HG03097 (cell line): ENCODE measurements around the gene ST8SIA3.

ENCODE experiments used
- ATAC-seq: cut with Tn5 transposase; IDR thresholded peaks from one replicate; pipeline ENCODE4 v1.9.1; 2021; ENCODE audit not compliant: unreplicated experiment, low FRiP score

The ST8SIA3 gene, protein sequence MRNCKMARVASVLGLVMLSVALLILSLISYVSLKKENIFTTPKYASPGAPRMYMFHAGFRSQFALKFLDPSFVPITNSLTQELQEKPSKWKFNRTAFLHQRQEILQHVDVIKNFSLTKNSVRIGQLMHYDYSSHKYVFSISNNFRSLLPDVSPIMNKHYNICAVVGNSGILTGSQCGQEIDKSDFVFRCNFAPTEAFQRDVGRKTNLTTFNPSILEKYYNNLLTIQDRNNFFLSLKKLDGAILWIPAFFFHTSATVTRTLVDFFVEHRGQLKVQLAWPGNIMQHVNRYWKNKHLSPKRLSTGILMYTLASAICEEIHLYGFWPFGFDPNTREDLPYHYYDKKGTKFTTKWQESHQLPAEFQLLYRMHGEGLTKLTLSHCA

DNA sequence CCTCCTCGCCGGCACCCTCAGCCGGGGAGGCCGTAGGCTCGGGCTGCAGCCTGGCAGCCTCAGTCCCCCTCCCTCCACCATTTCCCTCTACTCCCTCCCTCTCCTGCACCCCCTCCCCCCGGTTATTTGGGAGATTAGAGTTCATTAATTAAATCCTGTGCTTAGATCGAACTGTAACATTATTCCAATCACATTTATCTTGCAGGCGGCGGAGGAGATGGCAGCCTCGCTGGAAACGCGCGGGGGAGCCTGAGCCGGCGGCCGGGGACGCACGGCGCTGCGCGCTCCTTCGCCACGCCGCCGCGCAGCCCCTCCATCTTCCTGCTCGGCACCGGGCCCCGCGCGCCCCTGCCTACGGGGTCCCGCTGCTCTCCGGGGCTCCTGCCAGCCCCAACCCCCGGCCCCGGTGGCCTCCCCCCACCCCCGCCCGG is at the start of gene ST8SIA3:
TSS of gene ST8SIA3 (plus strand) at position 287 of the 431 bp plus-strand sequence. CDS start 290 bp downstream, outside the sequence.
- no peak for ATAC-seq

DNA sequence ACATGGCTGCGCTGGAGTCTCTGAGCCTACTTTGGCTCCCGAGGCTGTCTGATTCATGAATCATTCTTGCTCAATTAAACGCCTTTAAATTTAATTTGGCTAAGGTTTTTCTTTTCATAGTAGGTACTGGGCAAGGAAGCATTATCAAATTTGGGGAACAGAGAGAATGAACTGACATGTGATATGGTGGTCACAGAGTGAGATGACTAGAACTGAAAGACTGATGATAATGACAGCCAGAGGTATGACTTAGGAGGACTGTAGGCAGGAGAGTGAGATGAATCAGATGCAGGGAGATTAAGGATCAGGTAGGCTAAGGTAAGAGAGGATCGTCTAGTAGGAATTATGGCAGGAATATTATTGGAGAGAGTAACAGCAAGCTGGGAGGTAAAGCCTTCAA is 40.9 kb upstream of the ST8SIA3 start:
- ATAC-seq: no peak

DNA sequence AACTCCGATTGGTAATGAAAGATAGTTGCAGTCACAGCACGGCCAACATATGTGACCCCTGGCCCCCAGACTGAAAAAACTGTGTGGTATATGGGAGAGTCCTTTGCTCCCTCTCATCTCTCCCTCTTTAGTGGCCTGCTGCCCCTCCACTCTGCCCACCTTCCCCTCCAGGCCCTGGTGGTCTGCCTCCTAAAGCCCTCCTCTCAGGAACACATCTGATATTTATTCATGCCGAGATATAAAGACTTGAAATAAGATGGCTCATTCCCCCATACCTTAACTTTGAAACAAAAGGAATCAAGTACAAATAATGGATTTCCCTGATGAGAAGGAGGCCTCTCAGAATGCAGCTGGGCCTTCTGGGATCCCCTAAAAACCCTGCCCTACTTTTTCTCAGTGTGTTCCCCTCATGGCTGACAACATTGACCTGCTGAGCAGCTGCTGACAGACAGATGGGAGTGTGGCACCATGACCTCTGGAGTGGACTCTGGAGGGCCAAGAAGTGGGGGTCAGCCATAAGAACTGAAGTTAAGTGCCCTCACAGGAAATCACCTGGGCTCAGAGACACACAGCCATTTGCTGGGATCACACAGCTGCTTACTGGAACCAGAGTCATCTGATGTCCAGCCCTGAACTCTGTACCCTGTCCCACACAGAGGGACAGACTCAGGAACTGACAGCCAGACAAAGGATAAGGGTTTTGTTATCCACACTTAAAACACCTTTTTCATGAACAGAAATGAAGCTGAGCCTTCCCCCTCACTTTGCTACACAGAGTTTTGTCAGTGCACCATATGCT is 39.8 kb upstream of the ST8SIA3 start:
- no peak for ATAC-seq

DNA sequence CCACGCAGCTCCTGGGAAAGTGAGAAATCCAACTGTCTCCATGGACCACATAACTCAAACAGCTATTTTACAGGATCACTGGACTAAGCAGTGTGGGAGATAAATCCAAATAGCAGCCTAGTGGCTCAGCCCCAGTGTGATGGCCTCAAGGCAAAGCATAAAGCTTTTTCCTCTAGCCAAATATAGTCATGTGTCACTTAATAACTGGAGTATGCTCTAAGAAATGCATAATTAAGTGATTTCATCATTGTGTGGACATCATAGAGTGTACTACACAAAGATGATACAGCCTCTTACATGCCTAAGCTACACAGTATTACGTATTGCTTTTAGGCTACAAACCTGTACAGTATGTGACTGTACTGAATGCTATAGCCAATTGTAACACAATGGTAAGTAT is 31.8 kb upstream of the ST8SIA3 start:
- no peak for ATAC-seq

DNA sequence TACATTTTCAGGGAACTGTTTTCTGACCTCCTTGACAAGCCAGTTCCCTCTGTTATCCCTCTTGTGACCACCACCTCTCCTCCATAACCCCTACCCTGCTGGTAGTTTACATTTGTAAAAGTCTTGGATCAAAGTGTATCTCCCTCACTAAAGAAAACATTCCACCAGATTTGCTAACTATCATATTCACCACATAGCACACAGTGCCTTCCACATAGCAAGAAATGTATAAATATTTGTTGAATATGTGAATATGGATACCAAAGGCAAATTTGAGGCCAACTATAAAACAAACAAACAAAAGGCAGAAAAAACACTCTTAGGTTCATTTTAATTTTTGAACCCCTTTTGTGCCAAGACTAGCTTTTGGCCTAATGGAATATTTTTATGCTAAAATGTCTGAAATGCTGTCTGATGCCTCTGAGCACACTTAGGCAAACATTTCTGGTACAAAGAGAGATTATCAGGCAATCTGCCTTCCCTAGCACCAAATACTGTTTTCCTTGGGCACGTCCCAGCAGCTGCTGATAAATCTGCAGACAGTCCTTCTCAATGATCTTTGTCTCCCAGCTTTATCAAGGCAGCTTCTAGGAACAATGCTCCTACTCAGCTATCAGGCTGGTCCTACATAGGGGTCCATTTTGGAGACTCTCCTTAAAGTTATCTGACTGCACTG is 26.7 kb upstream of the ST8SIA3 start:
- ATAC-seq: no peak

DNA sequence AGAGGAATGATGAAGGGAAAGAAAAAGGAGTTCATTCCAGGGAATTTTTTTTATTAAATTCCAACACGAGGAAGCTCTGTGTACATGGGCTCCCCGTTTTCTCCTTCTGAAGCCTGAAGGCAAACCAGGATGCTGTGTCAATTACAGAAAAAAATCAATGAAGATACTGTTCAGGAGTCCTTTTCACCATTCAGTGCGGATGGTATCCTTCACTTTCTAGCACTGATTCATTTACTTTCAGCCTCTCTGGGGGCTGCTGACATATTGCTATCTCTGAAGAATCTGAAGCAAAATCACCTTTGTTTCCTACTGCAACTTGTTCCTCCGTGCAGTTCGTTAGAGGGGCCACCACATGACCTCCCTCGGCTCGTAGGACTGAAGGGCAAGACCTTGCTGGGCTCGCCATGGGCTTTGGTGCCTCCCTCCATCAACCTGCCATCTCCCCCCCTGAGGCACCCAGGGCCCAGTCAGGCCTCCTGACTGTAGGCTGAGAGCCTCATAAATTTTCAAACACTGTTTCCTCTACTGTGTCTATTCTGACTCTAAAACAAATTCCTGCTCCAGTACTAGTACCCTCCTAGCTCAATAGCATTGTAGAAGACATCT is 25.5 kb upstream of the ST8SIA3 start:
- ATAC-seq: no peak

DNA sequence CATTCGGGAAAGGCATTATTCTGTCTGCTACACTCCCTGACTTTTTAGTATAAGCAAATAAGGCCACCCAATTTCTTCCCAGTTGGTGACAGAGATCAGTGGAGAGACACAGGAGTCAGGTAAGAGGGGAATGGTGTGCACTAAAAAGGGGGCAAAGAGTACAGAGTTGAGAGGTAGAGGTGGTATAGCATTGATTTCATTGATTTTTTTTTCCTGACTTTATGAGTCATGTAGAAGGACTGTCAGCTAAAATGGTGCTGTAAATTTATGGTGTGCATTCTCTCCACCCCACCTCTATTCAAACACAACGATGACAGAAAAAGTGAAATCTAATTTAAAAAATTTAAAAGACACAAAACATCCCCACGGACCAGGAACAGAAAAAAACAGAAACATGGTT is 23.7 kb upstream of the ST8SIA3 start:
- ATAC-seq: no peak

DNA sequence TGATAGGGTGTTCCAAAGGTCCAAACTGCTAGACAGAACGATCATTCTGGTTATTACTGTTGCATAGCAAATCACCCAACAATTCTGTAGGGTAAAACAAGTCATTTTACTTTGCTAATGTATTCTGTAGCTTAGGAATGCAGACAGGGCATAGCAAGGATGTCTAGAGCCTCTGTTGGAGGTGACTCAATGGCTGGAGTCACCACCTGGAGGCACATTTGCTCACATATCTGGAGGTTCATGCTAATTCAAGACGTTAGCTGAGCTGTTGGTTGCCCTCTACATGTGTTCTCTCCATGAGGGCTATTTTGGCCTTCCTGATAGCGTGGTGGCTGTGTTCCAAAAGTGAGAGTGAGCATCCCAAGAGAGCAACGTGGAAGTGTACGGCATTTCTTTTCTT is 22.5 kb upstream of the ST8SIA3 start:
- no peak for ATAC-seq

DNA sequence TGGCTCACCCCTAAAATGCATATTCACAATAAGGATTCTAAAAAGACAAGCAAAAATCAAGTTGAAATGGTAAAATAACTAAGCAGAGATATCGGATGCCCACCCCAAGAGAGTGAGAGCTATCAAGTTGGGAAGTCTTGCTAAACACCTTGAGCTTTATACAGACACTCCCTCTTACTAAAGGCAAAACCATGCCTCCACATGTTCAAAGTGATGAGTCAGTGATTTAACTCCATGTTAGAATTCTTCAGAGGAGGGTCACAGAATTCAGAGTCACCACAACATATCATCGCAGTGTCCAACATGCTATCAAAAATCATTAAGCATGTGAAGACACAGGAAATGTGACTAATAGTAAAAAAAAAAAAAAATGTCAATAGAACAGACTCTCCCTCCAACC is 20.6 kb upstream of the ST8SIA3 start:
- no peak for ATAC-seq

DNA sequence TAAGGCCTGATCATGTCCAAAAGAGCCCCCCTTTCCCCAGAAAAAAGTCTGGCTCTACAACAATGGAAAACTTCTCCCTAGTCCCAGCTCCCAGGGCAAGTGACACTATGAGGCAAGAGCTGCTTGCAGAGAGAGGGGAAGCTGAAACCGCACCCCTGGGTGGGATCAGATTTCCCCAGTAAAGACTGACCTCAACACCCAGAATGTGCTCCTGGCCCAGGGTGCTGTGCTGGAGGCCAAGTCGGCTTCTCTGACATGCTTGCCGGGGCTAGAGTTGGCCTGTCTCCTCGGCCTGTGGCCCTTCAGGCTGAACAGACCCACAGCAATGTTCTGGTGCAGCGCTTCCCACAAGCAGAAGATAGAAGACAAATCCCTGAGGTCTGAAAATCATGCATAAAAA is 18.4 kb upstream of the ST8SIA3 start:
- no peak for ATAC-seq

DNA sequence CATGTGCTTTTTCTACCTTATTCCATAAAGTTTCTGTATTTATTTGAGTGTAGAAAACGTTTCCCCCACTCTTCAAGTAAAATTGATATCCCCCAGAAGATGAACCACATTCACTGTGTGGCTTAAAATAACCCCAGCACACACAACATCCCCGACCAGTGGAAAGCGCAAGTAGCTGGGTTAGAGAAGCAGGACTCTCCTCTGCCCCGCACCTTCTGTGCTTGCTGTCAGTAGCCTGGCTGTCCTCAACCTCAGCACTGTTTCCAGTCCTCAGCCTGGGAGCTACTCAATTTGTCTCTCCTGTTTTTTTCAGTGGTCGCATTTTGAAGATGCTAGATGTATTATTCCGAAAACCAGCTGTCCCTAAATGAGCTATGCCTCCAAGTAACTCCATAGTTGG is 18.0 kb upstream of the ST8SIA3 start:
- no peak for ATAC-seq

DNA sequence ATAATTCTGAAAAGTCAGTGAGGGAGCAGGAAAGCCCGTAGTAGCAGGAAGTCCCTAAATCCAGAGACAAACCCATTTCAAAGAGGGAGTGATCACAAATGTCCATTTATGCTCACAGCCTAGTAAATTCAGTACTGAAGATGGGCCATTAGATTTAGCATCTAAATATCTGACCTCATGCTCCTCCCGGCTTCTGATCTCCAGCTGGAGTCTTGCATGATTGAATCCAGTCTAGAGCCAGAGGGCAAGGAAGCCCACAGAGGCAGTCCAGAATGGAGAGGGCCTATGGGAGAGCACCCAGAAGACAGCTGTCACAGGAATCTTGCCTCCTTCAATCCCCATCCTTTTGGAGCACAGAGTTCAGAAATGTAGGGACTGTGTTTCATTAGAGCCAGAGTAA is 16.0 kb upstream of the ST8SIA3 start:
- no peak for ATAC-seq

DNA sequence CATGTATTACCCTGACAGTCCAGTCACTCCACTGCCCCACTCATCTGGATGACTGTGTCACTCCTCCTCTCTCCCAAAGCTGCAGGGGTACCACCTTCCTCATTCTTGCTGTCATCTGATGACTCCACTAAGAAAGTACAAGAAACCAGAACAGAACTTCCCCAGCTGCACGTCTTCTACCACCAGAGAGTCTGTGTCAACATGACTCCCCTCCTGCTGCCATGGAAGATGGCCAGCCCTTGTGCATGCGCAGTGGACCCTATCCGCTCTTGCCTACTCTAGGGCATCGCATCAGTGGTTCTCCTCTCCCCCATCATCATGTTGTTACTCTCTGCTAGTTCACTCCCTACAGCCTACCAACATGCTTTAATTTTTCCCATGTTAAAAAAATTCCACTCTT is 14.5 kb upstream of the ST8SIA3 start:
- ATAC-seq: no peak

DNA sequence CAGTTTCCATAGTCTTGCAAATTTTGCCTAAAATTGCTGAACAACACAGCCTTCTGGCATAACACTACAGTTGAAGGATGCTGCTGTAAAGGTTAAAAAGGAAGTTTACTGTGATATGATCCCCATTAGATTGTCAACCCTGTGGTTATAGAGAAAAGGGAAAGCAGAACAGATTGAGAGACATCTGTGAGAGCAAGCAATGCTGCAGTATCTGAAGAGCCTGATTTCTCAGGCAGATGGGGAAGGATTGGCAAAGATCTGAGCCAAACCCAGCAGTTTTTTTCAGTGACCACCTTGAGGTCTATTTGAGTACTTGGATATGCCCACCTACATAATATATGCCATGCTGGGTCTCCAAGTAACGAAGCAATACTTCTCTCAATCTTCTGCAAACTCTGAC is 8.5 kb upstream of the ST8SIA3 start:
- no peak for ATAC-seq

DNA sequence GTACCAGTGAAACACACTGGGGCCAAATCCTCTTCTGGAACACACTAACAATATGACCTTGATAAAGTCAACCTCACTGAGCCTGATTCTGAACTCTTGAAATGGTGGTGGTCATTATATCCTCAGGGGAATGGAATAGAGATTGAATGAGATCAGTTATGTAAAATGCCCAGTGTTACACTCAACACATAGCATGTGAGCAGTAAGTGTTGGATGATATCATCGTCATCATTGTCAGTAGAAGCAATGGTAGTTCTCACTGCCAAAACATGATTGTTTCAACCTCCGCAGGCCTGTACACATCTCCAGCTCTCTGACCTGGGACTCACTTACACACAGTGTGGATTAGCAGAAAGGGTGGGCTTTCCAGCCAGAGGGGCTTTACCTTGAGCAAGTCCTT is 5.5 kb upstream of the ST8SIA3 start:
- ATAC-seq: no peak

DNA sequence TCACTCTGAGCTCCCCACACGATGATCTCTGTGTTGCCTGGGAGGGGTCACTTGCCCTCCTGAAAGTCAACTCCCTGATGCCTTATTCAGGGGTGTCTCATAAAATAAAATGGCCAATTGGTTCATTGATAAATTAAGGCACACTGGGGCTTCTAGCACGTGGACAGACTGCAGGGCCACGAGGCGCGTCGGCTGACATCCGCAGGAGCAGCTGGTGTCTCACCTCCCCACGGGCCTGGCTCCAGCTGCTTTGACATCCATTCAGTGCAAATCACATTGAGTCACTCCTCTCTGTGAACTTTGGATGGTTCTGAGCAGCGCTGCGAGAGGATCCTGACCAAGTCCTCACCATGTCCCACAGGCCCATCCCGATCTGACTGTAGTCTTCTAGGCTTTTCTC is 4.6 kb upstream of the ST8SIA3 start:
- no peak for ATAC-seq

DNA sequence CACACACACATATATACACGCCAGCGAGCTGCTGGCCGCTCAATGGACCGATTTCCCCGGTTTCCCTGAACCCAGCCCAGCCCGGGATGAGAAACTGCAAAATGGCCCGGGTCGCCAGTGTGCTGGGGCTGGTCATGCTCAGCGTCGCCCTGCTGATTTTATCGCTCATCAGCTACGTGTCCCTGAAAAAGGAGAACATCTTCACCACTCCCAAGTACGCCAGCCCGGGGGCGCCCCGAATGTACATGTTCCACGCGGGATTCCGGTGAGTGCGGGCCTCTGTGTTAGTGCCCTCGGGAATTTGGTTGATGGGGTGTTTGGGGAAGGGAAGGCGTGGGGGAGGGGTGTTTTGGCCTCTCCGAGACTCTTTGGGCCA is 392 bp downstream of the ST8SIA3 start:
- no peak for ATAC-seq

DNA sequence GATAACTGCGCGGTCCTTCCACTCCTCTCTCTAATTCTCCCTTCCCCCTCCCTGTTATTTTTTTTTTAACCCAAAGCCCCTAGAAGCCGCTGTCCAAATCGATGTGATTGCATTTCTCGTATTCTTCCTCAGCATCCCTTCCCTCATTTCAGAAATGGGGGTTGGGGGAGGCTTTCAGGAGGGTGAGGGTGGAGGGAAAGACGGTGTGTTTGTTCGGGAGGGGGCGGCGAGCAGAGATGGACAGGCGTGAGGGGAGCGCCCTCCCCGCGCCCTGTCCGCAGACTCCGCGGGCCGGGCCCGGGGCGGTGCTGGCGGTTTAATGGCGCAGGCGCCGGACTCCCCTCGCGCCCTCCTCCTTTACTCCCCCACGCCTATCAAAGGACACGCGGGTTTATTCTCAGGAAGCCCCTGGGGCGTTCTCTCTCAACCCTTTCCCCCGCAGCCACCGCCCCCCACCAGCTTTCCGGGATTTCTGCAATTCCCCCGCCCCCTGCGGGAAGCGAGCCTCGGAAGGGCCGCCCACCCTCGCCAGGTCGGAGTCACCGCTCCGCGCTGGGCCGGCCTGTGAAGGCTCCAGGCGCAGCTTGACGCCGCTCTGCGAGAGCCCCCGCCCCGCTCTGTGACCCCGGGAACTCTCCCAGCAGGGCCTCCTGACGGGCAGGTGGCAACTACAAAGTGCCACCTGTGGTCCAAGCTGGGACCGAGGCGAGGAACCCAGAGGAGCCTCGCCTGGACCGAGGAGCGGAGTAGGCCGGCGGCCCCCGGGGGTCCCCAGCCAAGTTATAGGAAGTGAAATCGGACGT is 981 bp downstream of the ST8SIA3 start:
- ATAC-seq: no peak

DNA sequence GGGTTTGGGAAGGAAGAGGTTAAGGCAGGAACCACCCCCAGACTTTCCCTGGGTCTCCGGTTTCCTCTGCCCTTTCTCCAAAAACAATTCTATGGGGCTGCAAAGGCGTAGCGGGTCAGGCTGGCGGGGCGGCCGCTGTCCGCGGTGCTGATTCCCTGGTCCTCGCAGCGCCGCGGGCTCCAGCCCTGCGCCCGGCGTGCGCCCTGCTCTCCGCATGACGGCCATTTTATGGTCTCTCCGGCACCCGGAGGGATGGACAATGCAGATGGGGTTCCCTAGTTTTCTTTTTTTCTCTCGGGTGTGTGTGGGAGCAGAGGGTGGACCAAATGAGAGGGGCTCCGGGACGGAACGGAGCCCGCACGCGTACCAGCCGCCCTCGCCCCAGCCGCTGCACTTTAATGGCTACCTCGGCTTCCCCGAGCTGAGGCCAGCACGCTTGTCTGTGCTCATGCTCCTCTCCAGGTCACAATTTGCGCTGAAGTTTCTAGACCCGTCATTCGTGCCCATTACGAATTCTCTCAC is 1.6 kb downstream of the ST8SIA3 start:
- ATAC-seq: no peak

DNA sequence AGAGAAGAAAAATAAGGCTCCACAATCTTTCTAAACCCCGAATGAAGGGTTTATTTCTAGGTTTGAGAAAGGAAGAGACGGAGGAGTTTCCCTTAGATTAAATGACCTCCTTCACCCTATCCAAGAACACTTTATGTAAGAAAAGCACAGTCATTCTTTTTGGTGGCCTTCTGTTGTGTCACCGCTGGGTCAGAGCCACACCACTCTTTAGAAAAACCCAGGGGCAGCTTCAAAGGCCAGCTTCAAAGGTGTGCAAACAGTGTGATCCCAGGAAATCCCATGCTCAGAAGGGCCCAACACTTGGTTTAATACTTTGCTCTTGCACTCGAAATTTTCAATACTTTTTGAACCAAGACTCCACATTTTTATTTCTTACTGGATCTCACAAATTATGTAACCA is 7.1 kb downstream of the ST8SIA3 start:
- ATAC-seq: no peak
